Right renal cortex interstitium (tissue), 3 donors: ENCODE measurements around the gene SLC5A9. TPM values are rescaled to one million over a fixed set of nuclear protein-coding genes. Genes with fewer than 3 reads are reported as not detected.
"Not testable (repeated sequence)": the region's sequence is repeated elsewhere in the genome, so short reads cannot be mapped to it uniquely, and the experiment has no call there.

Experiments used
- DNase-seq, 3 donors: peaks; one replicate each; pipeline ENCODE4 v3.0.0-alpha.2; 2013; ENCODE audit warnings: low read depth in 3 of 3, low spot score in 2 of 3
- polyA plus RNA-seq, 3 donors: library from polyadenylated mRNA; unstranded; fragments of 120-200 nt; gene quantifications; one replicate each; pipeline ENCODE4 v1.2.1, GENCODE V29; 2013; ENCODE audit not compliant: insufficient read length in 3 of 3

Gene SLC5A9
- polyA plus RNA-seq, 3 donors = 15.4 to 17.2 (median 15.6) TPM

- no peak for DNase-seq
These were observed 13.9 kb upstream of the SLC5A9 start for GRCh38 chr1:48208652-48209051.

- DNase-seq = not testable (repeated sequence)
These were observed 9.1 kb upstream of the SLC5A9 start for GRCh38 chr1:48213462-48213861.

GRCh38 chr1:48214366-48214765 is 8.2 kb upstream of the SLC5A9 start:
- not testable (repeated sequence) for DNase-seq

- no peak for DNase-seq
These were observed 7.7 kb upstream of the SLC5A9 start for GRCh38 chr1:48214820-48215219.

- DNase-seq = no peak
These were observed 7.3 kb upstream of the SLC5A9 start for GRCh38 chr1:48215222-48215621.

- no peak for DNase-seq
These were observed 6.6 kb upstream of the SLC5A9 start for GRCh38 chr1:48215889-48216288.

GRCh38 chr1:48216313-48216712 is 6.2 kb upstream of the SLC5A9 start:
- DNase-seq = no peak

- no peak for DNase-seq
These were observed 5.6 kb upstream of the SLC5A9 start for GRCh38 chr1:48216941-48217340.

GRCh38 chr1:48217856-48218255 is 4.7 kb upstream of the SLC5A9 start:
- no peak for DNase-seq

GRCh38 chr1:48219803-48220202 is 2.7 kb upstream of the SLC5A9 start:
- no peak for DNase-seq

GRCh38 chr1:48221122-48221521 is 1.4 kb upstream of the SLC5A9 start:
- DNase-seq = no peak

- no peak for DNase-seq
These were observed 859 bp upstream of the SLC5A9 start for GRCh38 chr1:48221657-48222056.

- DNase-seq = no peak
These were observed 1.1 kb downstream of the SLC5A9 start for GRCh38 chr1:48223366-48224240.

- no peak for DNase-seq
These were observed 2.3 kb downstream of the SLC5A9 start for GRCh38 chr1:48224791-48225190.

GRCh38 chr1:48225579-48225978 is 3.1 kb downstream of the SLC5A9 start:
- no peak for DNase-seq

GRCh38 chr1:48227165-48228013 is 4.9 kb downstream of the SLC5A9 start:
- no peak for DNase-seq

- DNase-seq = no peak
These were observed 5.6 kb downstream of the SLC5A9 start for GRCh38 chr1:48228156-48228555.

- no peak for DNase-seq
These were observed 6.8 kb downstream of the SLC5A9 start for GRCh38 chr1:48229317-48229716.

- DNase-seq = no peak
These were observed 7.7 kb downstream of the SLC5A9 start for GRCh38 chr1:48230236-48230635.

GRCh38 chr1:48232722-48233121 is 10.2 kb downstream of the SLC5A9 start:
- DNase-seq = no peak

- no peak for DNase-seq
These were observed 11.4 kb downstream of the SLC5A9 start for GRCh38 chr1:48233666-48234485.
